Heart left ventricle (tissue), 13 donors: ENCODE data around the gene LGI2.

Experiments
- CTCF ChIP-seq, 12 donors: fragments of 200-600 bp; sonication (generic) in 4 of 12; IDR thresholded peaks; one replicate each; pipeline versions ENCODE4 v1.5.0 to v1.8.0; 2018 to 2022; ENCODE audit warnings: antibody characterized with exemption in 12 of 12, mild to moderate bottlenecking in 5 of 12
- POLR2A ChIP-seq, 2 donors: fragments of 450-650 bp; IDR thresholded peaks; one replicate each; pipeline ENCODE4 v1.6.1; 2017; ENCODE audit warnings: antibody characterized with exemption in 2 of 2, mild to moderate bottlenecking in 2 of 2, moderate library complexity in 2 of 2
- donor health status: ischemic (EF 13 %, LVEDD 7.1; RV severe dilation, severe dysfunction).
- donor health status: DM: no; HTN: yes; CAD: no.
- donor health status: DM: no; HTN: no; CAD: no.
- donor health status: ischemic (EF 25% LVEDD 6.9; RV normal size, moderate dysfunction).
- donor health status: ischemic (EF 25% LVEDD 5.7; RV mildly dilated, moderate dysfunction).
- donor health status: ischemic (EF 35%, LVEDD 5.7; RV mildly dilated, moderate dysfunction).
- donor health status: nonischemic (EF 11% LVEDD 7.7; RV severe dilation, severe dysfunction).
- donor health status: DM: yes; HTN: yes; CAD: no.
- donor health status: PGD.
- donor health status: ischemic (EF 29% LVEDD 5.4; RV normal size, mild dysfunction).
- donor health status: nonischemic (EF 23%, LVEDD 6.1; RV moderate dilation, normal function).

- TF ChIP-seq CTCF (IDR thresholded peaks at IDR 0.05), result no peak
- no peak for TF ChIP-seq POLR2A (IDR thresholded peaks at IDR 0.05)
These were observed 16.7 kb downstream of the LGI2 start for GRCh38 chr4:25013756-25014661.
